HG03469 (cell line): ENCODE measurements around the gene APOL3.
"Not testable (repeated sequence)": the region's sequence is repeated elsewhere in the genome, so short reads cannot be mapped to it uniquely, and the experiment has no call there.

Experiments
- ATAC-seq: cut with Tn5 transposase; IDR thresholded peaks from one replicate; pipeline ENCODE4 v1.9.1; 2021; ENCODE audit warnings: mild to moderate bottlenecking, moderate library complexity, moderate number of reproducible peaks; ENCODE audit not compliant: unreplicated experiment

The APOL3 gene

GRCh38 chr22:36162127-36163034, 1.8 kb upstream of the APOL3 start:
- no peak for ATAC-seq

- not testable (repeated sequence) for ATAC-seq
Observed at GRCh38 chr22:36161793-36162126, 1.2 kb upstream of the APOL3 start.

GRCh38 chr22:36156515-36157419, 3.8 kb downstream of the APOL3 start:
- ATAC-seq, result no peak

GRCh38 chr22:36156119-36156514, 4.4 kb downstream of the APOL3 start:
- ATAC-seq, result no peak

GRCh38 chr22:36155702-36156101, 4.9 kb downstream of the APOL3 start:
- ATAC-seq, result no peak

GRCh38 chr22:36154423-36154945, 6.1 kb downstream of the APOL3 start:
- no peak for ATAC-seq

- no peak for ATAC-seq
Observed at GRCh38 chr22:36153501-36154422, 6.8 kb downstream of the APOL3 start.

- not testable (repeated sequence) for ATAC-seq
Observed at GRCh38 chr22:36152821-36153220, 7.7 kb downstream of the APOL3 start.

GRCh38 chr22:36152088-36152487, 8.5 kb downstream of the APOL3 start:
- ATAC-seq, result no peak

GRCh38 chr22:36151006-36151595, 9.5 kb downstream of the APOL3 start:
- ATAC-seq, result no peak

GRCh38 chr22:36149441-36149840, 11.1 kb downstream of the APOL3 start:
- no peak for ATAC-seq

GRCh38 chr22:36148411-36148810, 12.1 kb downstream of the APOL3 start:
- no peak for ATAC-seq

- ATAC-seq, result no peak
Observed at GRCh38 chr22:36147196-36147791, 13.3 kb downstream of the APOL3 start.

GRCh38 chr22:36145881-36146280, 14.7 kb downstream of the APOL3 start:
- no peak for ATAC-seq

- no peak for ATAC-seq
Observed at GRCh38 chr22:36144886-36145541, 15.5 kb downstream of the APOL3 start.

- no peak for ATAC-seq
Observed at GRCh38 chr22:36143956-36144355, 16.6 kb downstream of the APOL3 start.

GRCh38 chr22:36143066-36143815, 17.3 kb downstream of the APOL3 start:
- no peak for ATAC-seq

- no peak for ATAC-seq
Observed at GRCh38 chr22:36141481-36141880, 19.1 kb downstream of the APOL3 start.
